ENCODE data around the gene STIMATE. TPM values are rescaled to one million over a fixed set of nuclear protein-coding genes. Genes with fewer than 3 reads are reported as not detected.

Gene STIMATE
- total and polyA plus RNA-seq, 9 of the 15 experiments (the other 6 are each of a cell fraction or from before 2014, with no cell fraction given) = 0.14 to 7.7 (median 4.9) TPM

DNA sequence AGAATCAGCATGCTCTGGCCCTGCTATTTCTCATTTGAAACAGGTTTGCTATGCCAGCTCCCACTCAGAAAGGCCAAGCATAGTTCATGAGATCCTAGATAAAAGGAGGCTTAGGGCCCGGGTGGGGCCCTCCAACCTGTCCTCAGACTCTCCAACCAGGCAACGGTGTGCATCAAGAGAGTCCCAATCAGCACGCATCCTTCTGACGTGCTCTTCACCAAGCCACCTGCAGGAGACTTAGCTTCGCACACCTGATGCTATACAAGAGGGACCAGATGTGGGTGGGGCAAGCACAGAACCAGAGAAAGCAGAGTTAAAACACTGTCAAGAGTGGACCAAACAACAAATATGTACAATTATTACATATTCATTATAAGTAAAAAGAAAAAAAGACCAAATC, 17.3 kb downstream of the STIMATE start (continued):
- TF ChIP-seq, protein P1, sequence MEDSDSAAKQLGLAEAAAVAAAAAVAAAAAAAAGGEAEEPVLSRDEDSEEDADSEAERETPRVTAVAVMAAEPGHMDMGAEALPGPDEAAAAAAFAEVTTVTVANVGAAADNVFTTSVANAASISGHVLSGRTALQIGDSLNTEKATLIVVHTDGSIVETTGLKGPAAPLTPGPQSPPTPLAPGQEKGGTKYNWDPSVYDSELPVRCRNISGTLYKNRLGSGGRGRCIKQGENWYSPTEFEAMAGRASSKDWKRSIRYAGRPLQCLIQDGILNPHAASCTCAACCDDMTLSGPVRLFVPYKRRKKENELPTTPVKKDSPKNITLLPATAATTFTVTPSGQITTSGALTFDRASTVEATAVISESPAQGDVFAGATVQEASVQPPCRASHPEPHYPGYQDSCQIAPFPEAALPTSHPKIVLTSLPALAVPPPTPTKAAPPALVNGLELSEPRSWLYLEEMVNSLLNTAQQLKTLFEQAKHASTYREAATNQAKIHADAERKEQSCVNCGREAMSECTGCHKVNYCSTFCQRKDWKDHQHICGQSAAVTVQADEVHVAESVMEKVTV (CRISPR knock-in tag; IDR thresholded peaks at IDR 0.05) = no peak
- TF ChIP-seq ZNF239 (CRISPR knock-in tag; IDR thresholded peaks at IDR 0.05) = no peak
- TF ChIP-seq ZNF398 (CRISPR knock-in tag; IDR thresholded peaks at IDR 0.05) = no peak
- TF ChIP-seq ZNF785 (CRISPR knock-in tag; IDR thresholded peaks at IDR 0.05) = no peak
- TF ChIP-seq, protein P2, sequence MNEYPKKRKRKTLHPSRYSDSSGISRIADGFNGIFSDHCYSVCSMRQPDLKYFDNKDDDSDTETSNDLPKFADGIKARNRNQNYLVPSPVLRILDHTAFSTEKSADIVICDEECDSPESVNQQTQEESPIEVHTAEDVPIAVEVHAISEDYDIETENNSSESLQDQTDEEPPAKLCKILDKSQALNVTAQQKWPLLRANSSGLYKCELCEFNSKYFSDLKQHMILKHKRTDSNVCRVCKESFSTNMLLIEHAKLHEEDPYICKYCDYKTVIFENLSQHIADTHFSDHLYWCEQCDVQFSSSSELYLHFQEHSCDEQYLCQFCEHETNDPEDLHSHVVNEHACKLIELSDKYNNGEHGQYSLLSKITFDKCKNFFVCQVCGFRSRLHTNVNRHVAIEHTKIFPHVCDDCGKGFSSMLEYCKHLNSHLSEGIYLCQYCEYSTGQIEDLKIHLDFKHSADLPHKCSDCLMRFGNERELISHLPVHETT (CRISPR knock-in tag; conservative IDR thresholded peaks at IDR 0.05 in 1 of 2, IDR thresholded peaks at IDR 0.05 in 1 of 2) = no peak
- no peak for TF ChIP-seq PPARD (CRISPR knock-in tag; IDR thresholded peaks at IDR 0.05)
- no peak for TF ChIP-seq GATAD2A (IDR thresholded peaks at IDR 0.05)
- TF ChIP-seq C11orf30 (IDR thresholded peaks at IDR 0.05; ENCODE audit: low read depth) = no peak
- TF ChIP-seq, protein P3, sequence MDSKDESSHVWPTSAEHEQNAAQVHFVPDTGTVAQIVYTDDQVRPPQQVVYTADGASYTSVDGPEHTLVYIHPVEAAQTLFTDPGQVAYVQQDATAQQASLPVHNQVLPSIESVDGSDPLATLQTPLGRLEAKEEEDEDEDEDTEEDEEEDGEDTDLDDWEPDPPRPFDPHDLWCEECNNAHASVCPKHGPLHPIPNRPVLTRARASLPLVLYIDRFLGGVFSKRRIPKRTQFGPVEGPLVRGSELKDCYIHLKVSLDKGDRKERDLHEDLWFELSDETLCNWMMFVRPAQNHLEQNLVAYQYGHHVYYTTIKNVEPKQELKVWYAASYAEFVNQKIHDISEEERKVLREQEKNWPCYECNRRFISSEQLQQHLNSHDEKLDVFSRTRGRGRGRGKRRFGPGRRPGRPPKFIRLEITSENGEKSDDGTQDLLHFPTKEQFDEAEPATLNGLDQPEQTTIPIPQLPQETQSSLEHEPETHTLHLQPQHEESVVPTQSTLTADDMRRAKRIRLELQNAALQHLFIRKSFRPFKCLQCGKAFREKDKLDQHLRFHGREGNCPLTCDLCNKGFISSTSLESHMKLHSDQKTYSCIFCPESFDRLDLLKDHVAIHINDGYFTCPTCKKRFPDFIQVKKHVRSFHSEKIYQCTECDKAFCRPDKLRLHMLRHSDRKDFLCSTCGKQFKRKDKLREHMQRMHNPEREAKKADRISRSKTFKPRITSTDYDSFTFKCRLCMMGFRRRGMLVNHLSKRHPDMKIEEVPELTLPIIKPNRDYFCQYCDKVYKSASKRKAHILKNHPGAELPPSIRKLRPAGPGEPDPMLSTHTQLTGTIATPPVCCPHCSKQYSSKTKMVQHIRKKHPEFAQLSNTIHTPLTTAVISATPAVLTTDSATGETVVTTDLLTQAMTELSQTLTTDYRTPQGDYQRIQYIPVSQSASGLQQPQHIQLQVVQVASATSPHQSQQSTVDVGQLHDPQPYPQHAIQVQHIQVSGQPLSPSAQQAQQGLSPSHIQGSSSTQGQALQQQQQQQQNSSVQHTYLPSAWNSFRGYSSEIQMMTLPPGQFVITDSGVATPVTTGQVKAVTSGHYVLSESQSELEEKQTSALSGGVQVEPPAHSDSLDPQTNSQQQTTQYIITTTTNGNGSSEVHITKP (IDR thresholded peaks at IDR 0.05; ENCODE audit: partially characterized antibody) = no peak
- no peak for TF ChIP-seq YBX1 (IDR thresholded peaks at IDR 0.05)
- TF ChIP-seq KHSRP (IDR thresholded peaks at IDR 0.05) = no peak
- TF ChIP-seq NFE2 (IDR thresholded peaks at IDR 0.05; ENCODE audit: low read depth) = no peak
- no peak for TF ChIP-seq DPF2 (IDR thresholded peaks at IDR 0.05)

All from K562 (cell line).